Endodermal cell (in vitro differentiated cells): Measurements from ENCODE around the gene CDK3. TPM values are rescaled to one million over a fixed set of nuclear protein-coding genes. Genes with fewer than 3 reads are reported as not detected.

Experiments used
- DNase-seq: peaks from one replicate; pipeline ENCODE4 v3.0.0-alpha.2; 2017
- H3K27ac ChIP-seq: 2 replicates; pipeline ENCODE4 v1.5.1; 2013; ENCODE audit warnings: mild to moderate bottlenecking, low read depth, low read length, moderate library complexity
- H3K27me3 ChIP-seq: 2 replicates; pipeline ENCODE4 v1.6.1; 2013; ENCODE audit warnings: mild to moderate bottlenecking, low read length, moderate library complexity; ENCODE audit not compliant: insufficient read depth, control insufficient read depth, poor library complexity, severe bottlenecking
- H3K36me3 ChIP-seq: 2 replicates; pipeline ENCODE4 v1.7.0; 2013; ENCODE audit warnings: mild to moderate bottlenecking, low read length, moderate library complexity; ENCODE audit not compliant: control insufficient read depth, insufficient read depth
- H3K4me1 ChIP-seq: one replicate; pipeline ENCODE4 v1.7.0; 2013; ENCODE audit warnings: low read length; ENCODE audit not compliant: control insufficient read depth, insufficient read depth
- H3K4me3 ChIP-seq: 2 replicates; pipeline ENCODE4 v1.5.1; 2013; ENCODE audit warnings: mild to moderate bottlenecking, low read length, moderate library complexity
- H3K9ac ChIP-seq: 2 replicates; pipeline ENCODE4 v1.6.1; 2013; ENCODE audit warnings: mild to moderate bottlenecking, low read length, moderate library complexity; ENCODE audit not compliant: poor library complexity, severe bottlenecking; ENCODE audit errors: extremely low read depth
- H3K9me3 ChIP-seq: 2 replicates; pipeline ENCODE4 v1.6.1; 2013; ENCODE audit warnings: mild to moderate bottlenecking, low read length, moderate library complexity; ENCODE audit not compliant: control insufficient read depth
- H3K27ac Mint-ChIP-seq: 2 replicates; pipeline ENCODE4 v1.8.0; 2020; ENCODE audit warnings: mixed read lengths
- H3K27me3 Mint-ChIP-seq: 2 replicates; pipeline ENCODE4 v1.8.0; 2021; ENCODE audit warnings: mild to moderate bottlenecking, mixed read lengths; ENCODE audit not compliant: insufficient read depth
- H3K36me3 Mint-ChIP-seq: 2 replicates; pipeline ENCODE4 v1.8.0; 2020; ENCODE audit warnings: low read depth, mixed read lengths
- H3K4me1 Mint-ChIP-seq: 2 replicates; pipeline ENCODE4 v1.8.0; 2020; ENCODE audit warnings: mixed read lengths
- H3K4me3 Mint-ChIP-seq: 2 replicates; pipeline ENCODE4 v1.8.0; 2020; ENCODE audit warnings: mild to moderate bottlenecking, moderate library complexity, mixed read lengths
- H3K9me3 Mint-ChIP-seq: 2 replicates; pipeline ENCODE4 v1.8.0; 2020; ENCODE audit warnings: mild to moderate bottlenecking, mixed read lengths
- WGBS, 2 experiments: methylation state at CpG; one replicate each; pipeline versions ENCODE4 v1.1.5 to v1.1.7; 2013; ENCODE audit warnings: missing lambda C conversion rate in 2 of 2, mixed read lengths in 1 of 2; ENCODE audit not compliant: insufficient coverage in 1 of 2, insufficient read length in 1 of 2; 5-methylcytosine and 5-hydroxymethylcytosine counted together
- total RNA-seq, 2 donors: library from RNA; stranded (reverse); fragmentation: NEBNext Ultra II Directional in 1 of 2; extraction: Animal tissue kit (Norgen Biotek cat#: 25700) in 1 of 2; gene quantifications; 2 replicates in 1 of 2; 3 replicates in 1 of 2; pipeline ENCODE4 v1.2.1, GENCODE V29; 2021
- TF ChIP-seq, protein P1 (sequence below): fragments of 200-600 bp; sonication (generic); conservative IDR thresholded peaks from 2 replicates; pipeline ENCODE4 v1.5.0; 2021; ENCODE audit warnings: antibody characterized with exemption, mild to moderate bottlenecking

Gene CDK3
- total RNA-seq, 2 donors from 2014 or later, result 7.3 to 11.7 TPM

GRCh38 chr17:76049239-76049638 lies 48.6 kb downstream of the CDK3 start:
- peak overlapping the region; percentile 11 for H3K27ac Mint-ChIP-seq
- Histone ChIP-seq H3K4me3 (no peak overlapping the region), H3K9ac (no peak overlapping the region), H3K9me3 (no peaks in the 10 kb centered on the region), H3K27ac (no peak overlapping the region), H3K4me1 (no peaks in the 10 kb centered on the region), H3K27me3 (no peaks in the 10 kb centered on the region), H3K36me3 (peaks cover 87% of the 10 kb centered on the region)
- no peak overlapping the region for H3K4me3 Mint-ChIP-seq
- H3K27me3 Mint-ChIP-seq, result no peaks in the 10 kb centered on the region
- TF ChIP-seq, protein P1, sequence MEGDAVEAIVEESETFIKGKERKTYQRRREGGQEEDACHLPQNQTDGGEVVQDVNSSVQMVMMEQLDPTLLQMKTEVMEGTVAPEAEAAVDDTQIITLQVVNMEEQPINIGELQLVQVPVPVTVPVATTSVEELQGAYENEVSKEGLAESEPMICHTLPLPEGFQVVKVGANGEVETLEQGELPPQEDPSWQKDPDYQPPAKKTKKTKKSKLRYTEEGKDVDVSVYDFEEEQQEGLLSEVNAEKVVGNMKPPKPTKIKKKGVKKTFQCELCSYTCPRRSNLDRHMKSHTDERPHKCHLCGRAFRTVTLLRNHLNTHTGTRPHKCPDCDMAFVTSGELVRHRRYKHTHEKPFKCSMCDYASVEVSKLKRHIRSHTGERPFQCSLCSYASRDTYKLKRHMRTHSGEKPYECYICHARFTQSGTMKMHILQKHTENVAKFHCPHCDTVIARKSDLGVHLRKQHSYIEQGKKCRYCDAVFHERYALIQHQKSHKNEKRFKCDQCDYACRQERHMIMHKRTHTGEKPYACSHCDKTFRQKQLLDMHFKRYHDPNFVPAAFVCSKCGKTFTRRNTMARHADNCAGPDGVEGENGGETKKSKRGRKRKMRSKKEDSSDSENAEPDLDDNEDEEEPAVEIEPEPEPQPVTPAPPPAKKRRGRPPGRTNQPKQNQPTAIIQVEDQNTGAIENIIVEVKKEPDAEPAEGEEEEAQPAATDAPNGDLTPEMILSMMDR, result no peak
- no peaks in the 10 kb centered on the region for H3K4me1 Mint-ChIP-seq
- peaks cover 77% of the 10 kb centered on the region for H3K36me3 Mint-ChIP-seq
- no peaks in the 10 kb centered on the region for H3K9me3 Mint-ChIP-seq
- WGBS, 2 experiments, result 94 to 97% methylated on average over 2 to 3 of the region's 3 CpGs
- DNase-seq, result no peak

DNA sequence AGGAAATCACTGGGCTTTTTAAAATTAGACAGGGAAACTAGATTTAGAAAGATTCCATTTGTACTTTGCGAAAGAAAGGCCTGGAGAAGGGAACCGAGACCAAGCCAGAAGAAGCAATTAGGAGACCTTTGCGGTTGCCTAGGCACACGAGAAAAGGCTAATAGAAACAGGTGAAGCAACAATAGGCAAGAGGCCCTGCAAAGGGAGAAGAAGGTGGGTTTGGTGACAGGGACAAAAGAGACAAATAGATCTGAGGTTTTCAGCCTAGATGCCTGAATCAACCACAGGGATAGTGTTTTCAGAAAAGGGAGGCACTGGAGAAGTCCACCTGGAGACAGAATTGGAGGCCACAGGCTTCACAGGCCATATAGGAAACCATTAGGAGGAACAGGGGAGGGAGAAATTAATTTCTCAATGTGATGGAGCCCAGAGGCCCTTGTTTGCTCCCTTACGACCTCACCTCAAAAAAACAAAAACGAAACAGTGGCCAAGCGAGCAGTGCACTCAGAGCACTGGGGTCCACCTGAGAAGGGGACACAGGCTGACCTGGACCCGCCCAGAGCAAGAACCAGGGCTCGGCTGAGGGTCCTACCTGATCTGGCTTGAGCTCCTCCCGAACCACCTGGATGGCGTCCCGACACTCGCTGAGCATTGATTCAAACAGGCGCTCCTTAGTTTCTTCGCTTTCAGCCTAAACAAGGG lies 49.3 kb downstream of the CDK3 start:
- H3K4me1 ChIP-seq, result no peaks in the 10 kb centered on the region
- DNase-seq, result no peak
- Mint-ChIP-seq H3K27me3 (no peaks in the 10 kb centered on the region), H3K4me1 (no peaks in the 10 kb centered on the region), H3K27ac (peak overlapping the region; percentile 40), H3K9me3 (no peaks in the 10 kb centered on the region), H3K36me3 (peaks cover 70% of the 10 kb centered on the region), H3K4me3 (no peak overlapping the region)
- 95% methylated on average over 13 to 15 of the region's 15 CpGs for WGBS, 2 experiments
- no peak overlapping the region for H3K9ac ChIP-seq
- TF ChIP-seq, protein P1, result no peak
- H3K4me3 ChIP-seq, result no peak overlapping the region
- no peak overlapping the region for H3K27ac ChIP-seq
- H3K36me3 ChIP-seq, result peaks cover 87% of the 10 kb centered on the region
- H3K27me3 ChIP-seq, result no peaks in the 10 kb centered on the region
- no peaks in the 10 kb centered on the region for H3K9me3 ChIP-seq

DNA sequence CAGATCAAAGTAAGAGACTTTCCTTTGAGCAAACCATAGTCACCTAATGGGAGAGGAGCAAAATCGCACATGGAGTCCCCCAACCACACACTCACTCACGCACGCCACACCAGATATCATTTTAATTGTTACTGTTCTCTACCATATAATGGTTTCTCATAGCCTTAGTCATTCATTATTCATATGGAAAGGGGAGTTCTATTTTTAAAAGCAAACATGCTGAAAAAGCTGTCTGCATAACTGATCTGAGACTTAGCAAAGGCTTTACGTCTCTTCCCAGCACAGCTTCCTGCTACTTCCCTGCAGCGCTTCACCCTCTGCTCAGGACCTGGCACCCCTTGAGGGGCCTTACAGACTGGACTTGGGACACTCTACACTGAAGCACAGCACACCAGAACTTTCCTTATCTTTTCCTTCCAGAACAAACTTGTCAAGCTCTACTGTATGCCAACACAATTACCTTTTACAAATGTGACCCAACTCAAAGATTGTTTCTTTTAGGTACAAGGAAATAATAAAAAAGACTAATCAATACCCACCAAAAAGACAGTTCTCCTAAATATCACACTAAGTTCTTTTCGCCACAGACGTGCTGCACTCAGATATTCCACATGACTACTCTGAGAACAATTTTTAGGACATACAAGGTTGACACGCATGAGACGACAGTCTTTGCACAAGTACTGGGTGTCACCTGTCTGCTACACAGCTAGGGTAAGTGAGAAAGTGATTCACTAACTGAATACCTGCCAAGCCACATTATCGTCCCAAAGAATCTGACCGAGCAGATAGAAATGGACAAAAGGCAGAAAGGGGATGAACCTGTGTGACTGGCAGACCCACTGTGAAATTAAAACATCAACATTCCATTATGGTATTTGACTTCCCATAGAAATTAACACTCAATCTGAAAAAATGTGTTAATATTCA lies 50.1 kb downstream of the CDK3 start:
- DNase-seq, result no peak
- Mint-ChIP-seq H3K4me3 (no peak overlapping the region), H3K9me3 (no peaks in the 10 kb centered on the region), H3K4me1 (no peaks in the 10 kb centered on the region), H3K27me3 (no peaks in the 10 kb centered on the region), H3K36me3 (peaks cover 67% of the 10 kb centered on the region), H3K27ac (no peak overlapping the region)
- TF ChIP-seq, protein P1, result no peak
- Histone ChIP-seq H3K4me1 (no peaks in the 10 kb centered on the region), H3K36me3 (peaks cover 85% of the 10 kb centered on the region), H3K27me3 (no peaks in the 10 kb centered on the region), H3K27ac (no peak overlapping the region), H3K4me3 (no peak overlapping the region), H3K9ac (no peak overlapping the region), H3K9me3 (no peaks in the 10 kb centered on the region)
- 96 to 97% methylated on average over 6 to 11 of the region's 11 CpGs for WGBS, 2 experiments
